ENCODE data around the gene RGS19. TPM values are rescaled to one million over a fixed set of nuclear protein-coding genes. Genes with fewer than 3 reads are reported as not detected.

RGS19 gene
- total and polyA plus RNA-seq, 8 donors = 6.3 to 63.9 (median 8.8) TPM

DNA sequence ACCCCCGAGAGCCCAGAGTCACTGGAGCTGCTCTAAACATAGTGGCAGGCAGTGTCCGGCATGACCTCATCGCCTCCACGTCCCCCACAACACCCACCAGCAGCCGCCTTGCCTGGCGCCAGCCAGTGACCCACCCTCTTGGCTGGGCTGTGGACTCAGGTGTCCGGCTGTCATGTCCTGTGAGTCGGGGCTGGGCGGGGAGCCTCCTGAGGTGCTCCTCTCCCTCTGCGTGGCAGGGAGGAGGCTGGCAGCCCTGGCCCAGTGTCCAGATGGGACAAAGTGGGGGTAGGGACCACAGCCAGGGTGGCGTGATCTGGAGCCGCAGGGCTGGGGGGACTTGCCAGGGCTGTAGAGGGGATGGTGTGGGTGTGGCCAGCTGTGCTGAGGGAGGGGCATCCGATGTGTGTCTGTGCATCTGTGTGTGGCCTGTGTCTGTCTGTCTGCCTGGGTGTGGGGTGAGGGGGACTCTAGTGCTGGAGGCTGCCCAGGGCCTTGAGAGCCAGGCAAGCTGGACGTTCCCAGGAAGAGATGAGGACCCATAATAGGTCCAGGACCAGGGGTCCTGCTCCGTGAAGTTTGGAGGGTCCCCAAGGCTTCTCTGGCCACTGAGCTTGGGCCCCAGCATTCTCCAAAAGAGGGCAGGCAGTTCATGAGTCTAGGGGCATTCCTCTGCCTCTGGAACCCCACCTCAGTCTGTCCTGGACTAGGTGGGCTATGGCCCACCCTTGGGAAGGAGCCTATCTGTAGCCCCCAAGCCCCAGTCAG is 27.6 kb downstream of the RGS19 start:
- intact Hi-C loops (cut with DNase I) = no loop called here
- TF ChIP-seq, protein P1, sequence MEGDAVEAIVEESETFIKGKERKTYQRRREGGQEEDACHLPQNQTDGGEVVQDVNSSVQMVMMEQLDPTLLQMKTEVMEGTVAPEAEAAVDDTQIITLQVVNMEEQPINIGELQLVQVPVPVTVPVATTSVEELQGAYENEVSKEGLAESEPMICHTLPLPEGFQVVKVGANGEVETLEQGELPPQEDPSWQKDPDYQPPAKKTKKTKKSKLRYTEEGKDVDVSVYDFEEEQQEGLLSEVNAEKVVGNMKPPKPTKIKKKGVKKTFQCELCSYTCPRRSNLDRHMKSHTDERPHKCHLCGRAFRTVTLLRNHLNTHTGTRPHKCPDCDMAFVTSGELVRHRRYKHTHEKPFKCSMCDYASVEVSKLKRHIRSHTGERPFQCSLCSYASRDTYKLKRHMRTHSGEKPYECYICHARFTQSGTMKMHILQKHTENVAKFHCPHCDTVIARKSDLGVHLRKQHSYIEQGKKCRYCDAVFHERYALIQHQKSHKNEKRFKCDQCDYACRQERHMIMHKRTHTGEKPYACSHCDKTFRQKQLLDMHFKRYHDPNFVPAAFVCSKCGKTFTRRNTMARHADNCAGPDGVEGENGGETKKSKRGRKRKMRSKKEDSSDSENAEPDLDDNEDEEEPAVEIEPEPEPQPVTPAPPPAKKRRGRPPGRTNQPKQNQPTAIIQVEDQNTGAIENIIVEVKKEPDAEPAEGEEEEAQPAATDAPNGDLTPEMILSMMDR (IDR thresholded peaks at IDR 0.05) = no peak
- peaks cover 36 to 97% of the 10 kb centered on the region in 2 donors for H3K27me3 ChIP-seq
- no peaks in the 10 kb centered on the region for H3K9me3 ChIP-seq
- no peak overlapping the region for H3K4me3 ChIP-seq
- peak overlapping the region; percentile 71 to 76 for H3K27ac ChIP-seq
- peaks cover 0 to 8% of the 10 kb centered on the region in 2 donors for H3K36me3 ChIP-seq
- peak in 1 of 4 donors; percentile 32 for DNase-seq
- ATAC-seq = peak; percentile 25
- H3K4me1 ChIP-seq = peaks cover 6 to 37% of the 10 kb centered on the region in 2 donors

DNA sequence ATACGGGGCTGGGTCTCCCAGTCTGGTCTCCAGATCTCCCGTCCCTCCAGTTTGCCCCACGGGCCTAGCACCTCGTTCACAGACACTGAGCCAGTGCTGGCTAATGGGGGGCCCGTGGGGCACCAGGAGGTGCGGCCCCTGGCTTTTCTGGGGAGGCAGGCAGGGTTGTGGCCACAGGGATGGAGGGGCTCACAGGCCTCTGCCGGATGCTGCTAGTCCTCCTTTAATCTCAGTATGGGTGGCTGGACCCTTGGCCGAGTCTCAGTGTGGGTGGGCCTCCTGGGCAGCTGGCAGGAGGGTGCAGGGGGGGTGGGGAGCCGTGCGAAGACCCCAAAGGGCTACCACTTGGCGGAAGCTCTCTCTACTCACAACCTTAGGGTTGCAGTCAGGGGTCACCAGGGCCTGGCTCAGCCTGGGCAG is 28.3 kb downstream of the RGS19 start:
- intact Hi-C loops (cut with DNase I) = no loop called here
- no peak for ATAC-seq

DNA sequence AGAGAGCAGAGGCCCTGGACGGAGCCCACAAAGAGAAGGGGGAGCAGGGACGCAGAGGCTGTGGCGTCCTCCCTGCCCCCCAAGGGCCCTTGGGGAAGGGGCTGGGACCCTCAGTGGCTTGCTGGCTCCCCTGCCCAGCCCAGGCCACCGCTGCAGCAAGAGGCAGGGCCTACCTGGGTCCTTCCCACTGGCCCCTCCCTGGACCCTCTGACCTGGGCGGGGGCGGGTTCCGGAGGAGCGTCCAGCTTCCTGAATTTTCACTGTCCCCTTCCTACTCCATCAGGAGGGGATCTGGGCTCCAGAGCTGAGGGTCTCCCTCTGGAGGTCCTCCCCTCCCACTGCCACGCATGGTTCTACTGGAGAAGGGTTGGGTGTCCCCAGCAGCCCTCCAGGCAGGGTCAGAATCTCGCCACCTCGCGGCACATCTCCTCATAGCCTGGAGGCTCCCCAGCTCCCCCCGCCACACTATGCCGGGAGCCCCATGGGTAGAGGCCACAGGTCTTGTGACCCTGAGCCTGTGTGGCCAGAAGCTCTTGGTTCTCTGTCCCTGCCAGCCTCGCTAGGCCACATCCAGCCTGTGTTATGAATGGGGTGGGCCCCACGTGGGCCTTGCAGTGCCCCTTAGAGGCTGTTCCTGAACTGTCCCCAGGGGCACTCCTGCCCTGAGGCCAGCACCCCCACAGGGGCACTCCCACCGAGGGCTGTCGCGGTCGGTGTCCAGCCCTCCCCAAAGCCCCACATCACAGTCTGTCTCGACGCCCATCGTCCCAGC is 28.9 kb downstream of the RGS19 start:
- no peaks in the 10 kb centered on the region for H3K9me3 ChIP-seq
- peak overlapping the region; percentile 71 to 73 for H3K27ac ChIP-seq
- ATAC-seq (no peak), DNase-seq (no peak)
- peaks cover 0 to 8% of the 10 kb centered on the region in 2 donors for H3K36me3 ChIP-seq
- intact Hi-C loops (cut with DNase I) = no loop called here
- H3K4me1 ChIP-seq = peaks cover 0 to 26% of the 10 kb centered on the region in 2 donors
- TF ChIP-seq, protein P1 (IDR thresholded peaks at IDR 0.05) = no peak
- H3K4me3 ChIP-seq = peak overlapping the region in 1 of 2 donors; percentile 31
- H3K27me3 ChIP-seq = peaks cover 36 to 97% of the 10 kb centered on the region in 2 donors

More for the DNA sequence above, 28.3 kb downstream of the RGS19 start:
- H3K36me3 ChIP-seq = peaks cover 0 to 8% of the 10 kb centered on the region in 2 donors
- H3K9me3 ChIP-seq = no peaks in the 10 kb centered on the region
- peak overlapping the region; percentile 71 to 73 for H3K27ac ChIP-seq
- TF ChIP-seq, protein P1 (IDR thresholded peaks at IDR 0.05) = no peak
- no peak for DNase-seq
- peaks cover 36 to 97% of the 10 kb centered on the region in 2 donors for H3K27me3 ChIP-seq
- peaks cover 4 to 30% of the 10 kb centered on the region in 2 donors for H3K4me1 ChIP-seq
- H3K4me3 ChIP-seq = peak overlapping the region in 1 of 2 donors; percentile 31

DNA sequence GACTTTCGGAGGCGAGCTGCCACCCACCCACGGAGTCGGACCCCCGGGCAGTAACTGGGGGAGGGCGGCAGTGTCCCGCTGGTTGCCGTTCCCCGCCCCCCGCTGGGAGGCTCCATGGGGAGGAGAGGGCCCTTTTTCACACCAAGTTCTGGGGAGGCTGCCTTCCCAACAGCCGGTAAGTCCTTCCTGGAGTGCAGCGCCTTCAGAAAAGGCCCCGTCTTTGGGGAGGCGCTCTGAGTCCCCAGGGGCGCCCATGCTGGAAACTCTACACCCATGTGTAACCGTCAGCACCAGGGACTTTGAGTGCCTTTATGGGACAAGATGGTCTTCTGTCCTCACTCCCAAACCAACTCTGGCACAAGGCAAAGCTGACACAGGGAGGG is 29.4 kb downstream of the RGS19 start:
- Histone ChIP-seq H3K4me1 (peaks cover 0 to 20% of the 10 kb centered on the region in 2 donors), H3K27me3 (peaks cover 36 to 100% of the 10 kb centered on the region in 2 donors), H3K36me3 (peaks cover 0 to 8% of the 10 kb centered on the region in 2 donors), H3K27ac (peak overlapping the region; percentile 71 to 73), H3K4me3 (peak overlapping the region; percentile 2 to 31), H3K9me3 (no peaks in the 10 kb centered on the region)
- DNase-seq (no peak), ATAC-seq (no peak)
- intact Hi-C loops (cut with DNase I) = no loop called here
- TF ChIP-seq, protein P1 (IDR thresholded peaks at IDR 0.05) = no peak

Measured in left lung (tissue), 10 donors.